ENCODE data around the gene ANKRD53. TPM values are rescaled to one million over a fixed set of nuclear protein-coding genes. Genes with fewer than 3 reads are reported as not detected.

Gene ANKRD53
- total and polyA plus RNA-seq, 9 of the 15 experiments (the other 6 are each of a cell fraction or from before 2014, with no cell fraction given): 0.18 TPM; not detected in 8

DNA sequence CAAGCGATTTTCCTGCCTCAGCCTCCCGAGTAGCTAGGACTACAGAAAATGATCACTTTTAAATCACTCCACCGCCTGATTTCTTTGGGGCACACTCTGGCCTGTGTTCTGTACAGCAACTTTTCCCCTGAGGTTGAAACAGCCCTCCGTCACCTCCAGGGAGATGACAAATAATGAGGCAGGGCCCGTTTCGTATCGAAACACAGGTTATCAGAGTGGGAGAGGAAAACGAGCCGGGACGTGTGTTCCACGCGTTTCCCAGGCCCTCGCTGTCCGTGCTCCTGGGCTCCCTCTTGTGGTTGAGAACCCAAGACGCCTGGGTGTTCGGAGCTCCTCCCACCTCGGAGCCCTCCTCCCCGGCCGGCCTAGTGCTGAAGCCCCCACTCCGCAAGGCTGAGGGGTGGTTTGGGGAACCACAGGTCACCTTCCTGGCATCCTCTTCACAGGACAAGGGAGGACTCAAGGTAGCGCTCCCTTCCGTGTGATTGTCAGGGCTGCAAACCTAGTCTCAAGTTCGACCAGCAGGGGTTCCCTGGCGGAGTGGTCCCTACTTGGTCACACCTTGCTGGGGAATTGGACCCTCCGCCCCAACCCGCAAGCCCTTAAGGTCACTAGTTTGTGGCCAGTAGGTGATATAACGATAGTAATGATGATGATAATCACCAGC, 30.0 kb upstream of the ANKRD53 start (continued):
- TF ChIP-seq NR4A1 (CRISPR knock-in tag; IDR thresholded peaks at IDR 0.05) (no peak), NR4A1 (tag; IDR thresholded peaks at IDR 0.05) (no peak), CREM (IDR thresholded peaks at IDR 0.05; ENCODE audit: low read depth) (peak; percentile 45; the same call in 1 of the 2 replicates), FOXJ2 (tag; IDR thresholded peaks at IDR 0.05) (no peak), ZFP1 (CRISPR knock-in tag; IDR thresholded peaks at IDR 0.05) (no peak), MAZ (CRISPR knock-in tag; conservative IDR thresholded peaks at IDR 0.05 in 1 of 2, IDR thresholded peaks at IDR 0.05 in 1 of 2) (peak in 1 of 2 experiments; percentile 50; a peak in 1 of 4 replicates), TBP (optimal IDR thresholded peaks at IDR 0.05; ENCODE audit: low read depth, low read length) (no peak), PHF21A (IDR thresholded peaks at IDR 0.05; ENCODE audit: borderline replicate concordance, low read depth) (no peak)
- TF ChIP-seq, protein P1, sequence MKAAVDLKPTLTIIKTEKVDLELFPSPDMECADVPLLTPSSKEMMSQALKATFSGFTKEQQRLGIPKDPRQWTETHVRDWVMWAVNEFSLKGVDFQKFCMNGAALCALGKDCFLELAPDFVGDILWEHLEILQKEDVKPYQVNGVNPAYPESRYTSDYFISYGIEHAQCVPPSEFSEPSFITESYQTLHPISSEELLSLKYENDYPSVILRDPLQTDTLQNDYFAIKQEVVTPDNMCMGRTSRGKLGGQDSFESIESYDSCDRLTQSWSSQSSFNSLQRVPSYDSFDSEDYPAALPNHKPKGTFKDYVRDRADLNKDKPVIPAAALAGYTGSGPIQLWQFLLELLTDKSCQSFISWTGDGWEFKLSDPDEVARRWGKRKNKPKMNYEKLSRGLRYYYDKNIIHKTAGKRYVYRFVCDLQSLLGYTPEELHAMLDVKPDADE (conservative IDR thresholded peaks at IDR 0.05; ENCODE audit: control insufficient read depth, low read depth, low read length): 0 out of 2 replicates have a peak, but pooled peaks have one; percentile 26
- TF ChIP-seq, protein P2, sequence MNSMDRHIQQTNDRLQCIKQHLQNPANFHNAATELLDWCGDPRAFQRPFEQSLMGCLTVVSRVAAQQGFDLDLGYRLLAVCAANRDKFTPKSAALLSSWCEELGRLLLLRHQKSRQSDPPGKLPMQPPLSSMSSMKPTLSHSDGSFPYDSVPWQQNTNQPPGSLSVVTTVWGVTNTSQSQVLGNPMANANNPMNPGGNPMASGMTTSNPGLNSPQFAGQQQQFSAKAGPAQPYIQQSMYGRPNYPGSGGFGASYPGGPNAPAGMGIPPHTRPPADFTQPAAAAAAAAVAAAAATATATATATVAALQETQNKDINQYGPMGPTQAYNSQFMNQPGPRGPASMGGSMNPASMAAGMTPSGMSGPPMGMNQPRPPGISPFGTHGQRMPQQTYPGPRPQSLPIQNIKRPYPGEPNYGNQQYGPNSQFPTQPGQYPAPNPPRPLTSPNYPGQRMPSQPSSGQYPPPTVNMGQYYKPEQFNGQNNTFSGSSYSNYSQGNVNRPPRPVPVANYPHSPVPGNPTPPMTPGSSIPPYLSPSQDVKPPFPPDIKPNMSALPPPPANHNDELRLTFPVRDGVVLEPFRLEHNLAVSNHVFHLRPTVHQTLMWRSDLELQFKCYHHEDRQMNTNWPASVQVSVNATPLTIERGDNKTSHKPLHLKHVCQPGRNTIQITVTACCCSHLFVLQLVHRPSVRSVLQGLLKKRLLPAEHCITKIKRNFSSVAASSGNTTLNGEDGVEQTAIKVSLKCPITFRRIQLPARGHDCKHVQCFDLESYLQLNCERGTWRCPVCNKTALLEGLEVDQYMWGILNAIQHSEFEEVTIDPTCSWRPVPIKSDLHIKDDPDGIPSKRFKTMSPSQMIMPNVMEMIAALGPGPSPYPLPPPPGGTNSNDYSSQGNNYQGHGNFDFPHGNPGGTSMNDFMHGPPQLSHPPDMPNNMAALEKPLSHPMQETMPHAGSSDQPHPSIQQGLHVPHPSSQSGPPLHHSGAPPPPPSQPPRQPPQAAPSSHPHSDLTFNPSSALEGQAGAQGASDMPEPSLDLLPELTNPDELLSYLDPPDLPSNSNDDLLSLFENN (IDR thresholded peaks at IDR 0.05; ENCODE audit: low read depth in 2 of 2, low read length in 2 of 2): no peak
- TF ChIP-seq, protein P3, sequence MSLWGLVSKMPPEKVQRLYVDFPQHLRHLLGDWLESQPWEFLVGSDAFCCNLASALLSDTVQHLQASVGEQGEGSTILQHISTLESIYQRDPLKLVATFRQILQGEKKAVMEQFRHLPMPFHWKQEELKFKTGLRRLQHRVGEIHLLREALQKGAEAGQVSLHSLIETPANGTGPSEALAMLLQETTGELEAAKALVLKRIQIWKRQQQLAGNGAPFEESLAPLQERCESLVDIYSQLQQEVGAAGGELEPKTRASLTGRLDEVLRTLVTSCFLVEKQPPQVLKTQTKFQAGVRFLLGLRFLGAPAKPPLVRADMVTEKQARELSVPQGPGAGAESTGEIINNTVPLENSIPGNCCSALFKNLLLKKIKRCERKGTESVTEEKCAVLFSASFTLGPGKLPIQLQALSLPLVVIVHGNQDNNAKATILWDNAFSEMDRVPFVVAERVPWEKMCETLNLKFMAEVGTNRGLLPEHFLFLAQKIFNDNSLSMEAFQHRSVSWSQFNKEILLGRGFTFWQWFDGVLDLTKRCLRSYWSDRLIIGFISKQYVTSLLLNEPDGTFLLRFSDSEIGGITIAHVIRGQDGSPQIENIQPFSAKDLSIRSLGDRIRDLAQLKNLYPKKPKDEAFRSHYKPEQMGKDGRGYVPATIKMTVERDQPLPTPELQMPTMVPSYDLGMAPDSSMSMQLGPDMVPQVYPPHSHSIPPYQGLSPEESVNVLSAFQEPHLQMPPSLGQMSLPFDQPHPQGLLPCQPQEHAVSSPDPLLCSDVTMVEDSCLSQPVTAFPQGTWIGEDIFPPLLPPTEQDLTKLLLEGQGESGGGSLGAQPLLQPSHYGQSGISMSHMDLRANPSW (CRISPR knock-in tag; IDR thresholded peaks at IDR 0.05): no peak
- TF ChIP-seq, protein P4, sequence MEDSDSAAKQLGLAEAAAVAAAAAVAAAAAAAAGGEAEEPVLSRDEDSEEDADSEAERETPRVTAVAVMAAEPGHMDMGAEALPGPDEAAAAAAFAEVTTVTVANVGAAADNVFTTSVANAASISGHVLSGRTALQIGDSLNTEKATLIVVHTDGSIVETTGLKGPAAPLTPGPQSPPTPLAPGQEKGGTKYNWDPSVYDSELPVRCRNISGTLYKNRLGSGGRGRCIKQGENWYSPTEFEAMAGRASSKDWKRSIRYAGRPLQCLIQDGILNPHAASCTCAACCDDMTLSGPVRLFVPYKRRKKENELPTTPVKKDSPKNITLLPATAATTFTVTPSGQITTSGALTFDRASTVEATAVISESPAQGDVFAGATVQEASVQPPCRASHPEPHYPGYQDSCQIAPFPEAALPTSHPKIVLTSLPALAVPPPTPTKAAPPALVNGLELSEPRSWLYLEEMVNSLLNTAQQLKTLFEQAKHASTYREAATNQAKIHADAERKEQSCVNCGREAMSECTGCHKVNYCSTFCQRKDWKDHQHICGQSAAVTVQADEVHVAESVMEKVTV (CRISPR knock-in tag; IDR thresholded peaks at IDR 0.05): 0 out of 2 replicates have a peak, but pooled peaks have one; percentile 10
- TF ChIP-seq, protein P5, sequence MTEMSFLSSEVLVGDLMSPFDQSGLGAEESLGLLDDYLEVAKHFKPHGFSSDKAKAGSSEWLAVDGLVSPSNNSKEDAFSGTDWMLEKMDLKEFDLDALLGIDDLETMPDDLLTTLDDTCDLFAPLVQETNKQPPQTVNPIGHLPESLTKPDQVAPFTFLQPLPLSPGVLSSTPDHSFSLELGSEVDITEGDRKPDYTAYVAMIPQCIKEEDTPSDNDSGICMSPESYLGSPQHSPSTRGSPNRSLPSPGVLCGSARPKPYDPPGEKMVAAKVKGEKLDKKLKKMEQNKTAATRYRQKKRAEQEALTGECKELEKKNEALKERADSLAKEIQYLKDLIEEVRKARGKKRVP (CRISPR knock-in tag; IDR thresholded peaks at IDR 0.05): no peak

All from K562 (cell line).